Measurements from ENCODE around the gene ACTR10. TPM values are rescaled to one million over a fixed set of nuclear protein-coding genes. Genes with fewer than 3 reads are reported as not detected.

ACTR10 gene
- total RNA-seq, 1 donor from 2014 or later: 103 TPM

- H3K4me3 ChIP-seq (ENCODE audit: low read depth, low read length): no peak overlapping the region
- TF ChIP-seq, protein P1, sequence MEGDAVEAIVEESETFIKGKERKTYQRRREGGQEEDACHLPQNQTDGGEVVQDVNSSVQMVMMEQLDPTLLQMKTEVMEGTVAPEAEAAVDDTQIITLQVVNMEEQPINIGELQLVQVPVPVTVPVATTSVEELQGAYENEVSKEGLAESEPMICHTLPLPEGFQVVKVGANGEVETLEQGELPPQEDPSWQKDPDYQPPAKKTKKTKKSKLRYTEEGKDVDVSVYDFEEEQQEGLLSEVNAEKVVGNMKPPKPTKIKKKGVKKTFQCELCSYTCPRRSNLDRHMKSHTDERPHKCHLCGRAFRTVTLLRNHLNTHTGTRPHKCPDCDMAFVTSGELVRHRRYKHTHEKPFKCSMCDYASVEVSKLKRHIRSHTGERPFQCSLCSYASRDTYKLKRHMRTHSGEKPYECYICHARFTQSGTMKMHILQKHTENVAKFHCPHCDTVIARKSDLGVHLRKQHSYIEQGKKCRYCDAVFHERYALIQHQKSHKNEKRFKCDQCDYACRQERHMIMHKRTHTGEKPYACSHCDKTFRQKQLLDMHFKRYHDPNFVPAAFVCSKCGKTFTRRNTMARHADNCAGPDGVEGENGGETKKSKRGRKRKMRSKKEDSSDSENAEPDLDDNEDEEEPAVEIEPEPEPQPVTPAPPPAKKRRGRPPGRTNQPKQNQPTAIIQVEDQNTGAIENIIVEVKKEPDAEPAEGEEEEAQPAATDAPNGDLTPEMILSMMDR (conservative IDR thresholded peaks at IDR 0.05; ENCODE audit: low read depth, low read length): no peak
- DNase-seq (ENCODE audit: low read depth): no peak
Observed at GRCh38 chr14:58215191-58215914, 15.4 kb downstream of the ACTR10 start.

- TF ChIP-seq, protein P1 (conservative IDR thresholded peaks at IDR 0.05; ENCODE audit: low read depth, low read length): no peak
- no peak for DNase-seq (ENCODE audit: low read depth)
- no peak overlapping the region for H3K4me3 ChIP-seq (ENCODE audit: low read depth, low read length)
Observed at GRCh38 chr14:58216544-58216943, 16.6 kb downstream of the ACTR10 start.

GRCh38 chr14:58227096-58227819 lies 27.3 kb downstream of the ACTR10 start:
- H3K4me3 ChIP-seq (ENCODE audit: low read depth, low read length): no peak overlapping the region
- no peak for DNase-seq (ENCODE audit: low read depth)
- TF ChIP-seq, protein P1 (conservative IDR thresholded peaks at IDR 0.05; ENCODE audit: low read depth, low read length): no peak

- no peak for DNase-seq (ENCODE audit: low read depth)
- TF ChIP-seq, protein P1 (conservative IDR thresholded peaks at IDR 0.05; ENCODE audit: low read depth, low read length): no peak
Observed at GRCh38 chr14:58238252-58239243, 38.6 kb downstream of the ACTR10 start.

GRCh38 chr14:58239244-58240195 lies 39.6 kb downstream of the ACTR10 start:
- peak overlapping the region; percentile 61 for H3K4me3 ChIP-seq (ENCODE audit: low read depth, low read length)
- DNase-seq (ENCODE audit: low read depth): peak; percentile 77
- TF ChIP-seq, protein P1 (conservative IDR thresholded peaks at IDR 0.05; ENCODE audit: low read depth, low read length): no peak

More at GRCh38 chr14:58238252-58239243, 38.6 kb downstream of the ACTR10 start:
- peak overlapping the region; percentile 61 for H3K4me3 ChIP-seq (ENCODE audit: low read depth, low read length)
